Mesenchymal stem cell (in vitro differentiated cells and primary cell): Measurements from ENCODE around the gene MUC4.

ENCODE experiments used
- DNase-seq: peaks from one replicate; pipeline ENCODE4 v3.0.0-alpha.2; 2013
- H2AFZ ChIP-seq: one replicate; pipeline ENCODE4 v1.6.1; 2013; ENCODE audit warnings: low read depth, mild to moderate bottlenecking, control low read depth, inconsistent platforms, low read length, moderate library complexity
- H2AK5ac ChIP-seq: 2 replicates; pipeline ENCODE4 v1.6.1; 2013; ENCODE audit warnings: low read length, moderate library complexity, mild to moderate bottlenecking, inconsistent platforms; ENCODE audit not compliant: severe bottlenecking
- H2BK120ac ChIP-seq: one replicate; pipeline ENCODE4 v1.6.1; 2013; ENCODE audit warnings: low read depth, mild to moderate bottlenecking, inconsistent platforms, low read length, moderate library complexity
- H2BK12ac ChIP-seq, 2 experiments: one replicate each; pipeline ENCODE4 v1.6.1; 2013; ENCODE audit warnings: inconsistent platforms in 2 of 2, low read length in 2 of 2, mild to moderate bottlenecking in 2 of 2, moderate library complexity in 2 of 2, control low read depth in 1 of 2
- H2BK15ac ChIP-seq: one replicate; pipeline ENCODE4 v1.6.1; 2013; ENCODE audit warnings: mild to moderate bottlenecking, low read depth, inconsistent platforms; ENCODE audit not compliant: poor library complexity, severe bottlenecking
- H2BK5ac ChIP-seq: 2 replicates; pipeline ENCODE4 v1.6.1; 2013; ENCODE audit warnings: low read depth, mild to moderate bottlenecking, low read length, control low read depth, inconsistent platforms; ENCODE audit not compliant: poor library complexity, severe bottlenecking
- H3K14ac ChIP-seq, 2 experiments: one replicate each; pipeline ENCODE4 v1.6.1; 2013; ENCODE audit warnings: inconsistent platforms in 2 of 2, low read length in 2 of 2, control low read depth in 1 of 2, mild to moderate bottlenecking in 1 of 2, moderate library complexity in 1 of 2
- H3K18ac ChIP-seq, 2 experiments: one replicate each; pipeline ENCODE4 v1.6.1; 2013; ENCODE audit warnings: inconsistent platforms in 2 of 2, low read length in 2 of 2, control low read depth in 1 of 2, low read depth in 1 of 2, mild to moderate bottlenecking in 1 of 2
- H3K23ac ChIP-seq, 2 experiments: one replicate each; pipeline ENCODE4 v1.6.1; 2013; ENCODE audit warnings: inconsistent platforms in 2 of 2, low read length in 2 of 2, mild to moderate bottlenecking in 2 of 2, moderate library complexity in 2 of 2, control low read depth in 1 of 2
- H3K27ac ChIP-seq: 2 replicates; pipeline ENCODE4 v1.5.1; 2013; ENCODE audit warnings: mild to moderate bottlenecking, moderate library complexity, low read length, control low read depth, inconsistent platforms; ENCODE audit not compliant: poor library complexity, severe bottlenecking
- H3K27me3 ChIP-seq, 2 experiments: 2 replicates each; pipeline versions ENCODE4 v1.6.1 to v1.7.0; 2013; ENCODE audit warnings: low read length in 2 of 2, mild to moderate bottlenecking in 2 of 2, moderate library complexity in 2 of 2, control low read depth in 1 of 2, inconsistent platforms in 1 of 2; ENCODE audit not compliant: control insufficient read depth in 1 of 2, insufficient read depth in 1 of 2
- H3K36me3 ChIP-seq, 2 experiments: 2 replicates each; pipeline versions ENCODE4 v1.6.1 to v1.7.0; 2013; ENCODE audit warnings: low read length in 2 of 2, control low read depth in 1 of 2, inconsistent platforms in 1 of 2, low read depth in 1 of 2, mild to moderate bottlenecking in 1 of 2; ENCODE audit not compliant: insufficient read depth in 2 of 2, control insufficient read depth in 1 of 2
- H3K4ac ChIP-seq, 2 experiments: one replicate each; pipeline ENCODE4 v1.6.1; 2013; ENCODE audit warnings: inconsistent platforms in 2 of 2, low read length in 2 of 2, mild to moderate bottlenecking in 2 of 2, moderate library complexity in 2 of 2, control low read depth in 1 of 2, low read depth in 1 of 2
- H3K4me1 ChIP-seq: 2 replicates; pipeline ENCODE4 v1.6.1; 2013; ENCODE audit warnings: low read depth, low read length, control low read depth; ENCODE audit not compliant: control insufficient read depth, insufficient read depth
- H3K4me2 ChIP-seq: 2 replicates; pipeline ENCODE4 v1.6.1; 2013; ENCODE audit warnings: low read length, mild to moderate bottlenecking, inconsistent platforms; ENCODE audit not compliant: poor library complexity, severe bottlenecking
- H3K4me3 ChIP-seq, 2 experiments: 2 replicates each; pipeline versions ENCODE4 v1.5.1 to v1.7.0; 2013; ENCODE audit warnings: low read length in 2 of 2, mild to moderate bottlenecking in 2 of 2, control low read depth in 1 of 2, low read depth in 1 of 2; ENCODE audit not compliant: insufficient read depth in 1 of 2
- H3K79me1 ChIP-seq: replicated peaks from 2 replicates; pipeline ENCODE4 v1.6.1; 2013; ENCODE audit warnings: mild to moderate bottlenecking, control low read depth, low read length, inconsistent platforms; ENCODE audit not compliant: poor library complexity, severe bottlenecking
- H3K9ac ChIP-seq: 2 replicates; pipeline ENCODE4 v1.7.0; 2013; ENCODE audit warnings: mild to moderate bottlenecking, low read length, moderate library complexity
- H3K9me3 ChIP-seq: 2 replicates; pipeline ENCODE4 v1.7.0; 2013; ENCODE audit warnings: mild to moderate bottlenecking, low read length; ENCODE audit not compliant: control insufficient read depth
- H4K8ac ChIP-seq: one replicate; pipeline ENCODE4 v1.6.1; 2013; ENCODE audit warnings: inconsistent platforms, mild to moderate bottlenecking, low read length, moderate library complexity
- H4K91ac ChIP-seq: one replicate; pipeline ENCODE4 v1.6.1; 2013; ENCODE audit warnings: mild to moderate bottlenecking, low read length, inconsistent platforms
- WGBS: methylation state at CpG from one replicate; pipeline ENCODE4 v1.1.7; 2013; ENCODE audit warnings: mixed read lengths; 5-methylcytosine and 5-hydroxymethylcytosine counted together

Gene MUC4

GRCh38 chr3:195708626-195709481 lies 102.9 kb downstream of the MUC4 start:
- Histone ChIP-seq H3K4me2 (no peak overlapping the region), H3K4me3 (no peak overlapping the region), H3K79me1 (no peaks in the 10 kb centered on the region), H3K36me3 (peaks cover 0 to 41% of the 10 kb centered on the region in 2 experiments), H4K91ac (no peak overlapping the region), H3K27me3 (peaks cover 0 to 8% of the 10 kb centered on the region in 2 experiments), H3K23ac (no peak overlapping the region), H3K18ac (no peak overlapping the region), H2BK120ac (no peak overlapping the region), H2AK5ac (no peak overlapping the region), H2BK5ac (no peak overlapping the region), H2BK12ac (no peak overlapping the region), H3K27ac (no peak overlapping the region), H2BK15ac (no peak overlapping the region), H3K14ac (no peak overlapping the region), H2AFZ (no peak overlapping the region), H3K4me1 (no peaks in the 10 kb centered on the region), H3K9me3 (peaks cover 2% of the 10 kb centered on the region), H3K9ac (no peak overlapping the region), H4K8ac (no peak overlapping the region), H3K4ac (no peak overlapping the region)
- WGBS = 82% methylated on average over 6 of the region's 6 CpGs
- DNase-seq = no peak

- Histone ChIP-seq H2BK12ac (no peak overlapping the region), H3K27me3 (peaks cover 0 to 8% of the 10 kb centered on the region in 2 experiments), H3K79me1 (no peaks in the 10 kb centered on the region), H2BK5ac (no peak overlapping the region), H2AK5ac (no peak overlapping the region), H3K4ac (no peak overlapping the region), H3K23ac (no peak overlapping the region), H3K9me3 (peaks cover 2% of the 10 kb centered on the region), H3K4me2 (no peak overlapping the region), H3K36me3 (peaks cover 0 to 41% of the 10 kb centered on the region in 2 experiments), H3K4me3 (no peak overlapping the region), H4K91ac (no peak overlapping the region), H3K4me1 (no peaks in the 10 kb centered on the region), H3K14ac (no peak overlapping the region), H2BK15ac (no peak overlapping the region), H3K27ac (no peak overlapping the region), H2AFZ (no peak overlapping the region), H4K8ac (no peak overlapping the region), H3K18ac (no peak overlapping the region), H2BK120ac (no peak overlapping the region), H3K9ac (no peak overlapping the region)
- WGBS = 82% methylated on average over 6 of the region's 6 CpGs
- no peak for DNase-seq
Measured at GRCh38 chr3:195708061-195708460, 103.7 kb downstream of the MUC4 start.

GRCh38 chr3:195705081-195705991 lies 106.4 kb downstream of the MUC4 start:
- no peak overlapping the region for H2BK15ac ChIP-seq
- no peak overlapping the region for H3K27ac ChIP-seq
- H3K4ac ChIP-seq = no peak overlapping the region
- no peak for DNase-seq
- H3K36me3 ChIP-seq = peaks cover 0 to 24% of the 10 kb centered on the region in 2 experiments
- H3K14ac ChIP-seq = no peak overlapping the region
- H3K23ac ChIP-seq = no peak overlapping the region
- H3K4me3 ChIP-seq = no peak overlapping the region
- no peak overlapping the region for H3K18ac ChIP-seq
- WGBS = 83% methylated on average over 9 of the region's 9 CpGs
- peaks cover 0 to 8% of the 10 kb centered on the region in 2 experiments for H3K27me3 ChIP-seq
- no peaks in the 10 kb centered on the region for H3K4me1 ChIP-seq
- H2AFZ ChIP-seq = no peak overlapping the region
- no peak overlapping the region for H2AK5ac ChIP-seq
- no peak overlapping the region for H3K4me2 ChIP-seq
- H2BK12ac ChIP-seq = no peak overlapping the region
- H3K9ac ChIP-seq = no peak overlapping the region
- H3K9me3 ChIP-seq = peaks cover 2% of the 10 kb centered on the region
- no peaks in the 10 kb centered on the region for H3K79me1 ChIP-seq
- no peak overlapping the region for H4K8ac ChIP-seq
- no peak overlapping the region for H4K91ac ChIP-seq
- H2BK120ac ChIP-seq = no peak overlapping the region
- no peak overlapping the region for H2BK5ac ChIP-seq

GRCh38 chr3:195704433-195704999 lies 107.2 kb downstream of the MUC4 start:
- no peak overlapping the region for H3K27ac ChIP-seq

More at GRCh38 chr3:195704433-195704999, 107.2 kb downstream of the MUC4 start:
- H2BK12ac ChIP-seq = no peak overlapping the region
- no peaks in the 10 kb centered on the region for H3K79me1 ChIP-seq
- no peak for DNase-seq
- H3K4me3 ChIP-seq = no peak overlapping the region
- no peak overlapping the region for H3K4ac ChIP-seq
- no peak overlapping the region for H3K23ac ChIP-seq
- no peaks in the 10 kb centered on the region for H3K4me1 ChIP-seq
- no peak overlapping the region for H2AFZ ChIP-seq
- H3K9ac ChIP-seq = no peak overlapping the region
- peaks cover 2% of the 10 kb centered on the region for H3K9me3 ChIP-seq
- no peak overlapping the region for H2AK5ac ChIP-seq
- H2BK120ac ChIP-seq = no peak overlapping the region
- H4K8ac ChIP-seq = no peak overlapping the region
- H2BK15ac ChIP-seq = no peak overlapping the region
- WGBS = 67% methylated on average over 9 of the region's 9 CpGs
- no peak overlapping the region for H3K14ac ChIP-seq
- no peak overlapping the region for H3K4me2 ChIP-seq
- peaks cover 0 to 24% of the 10 kb centered on the region in 2 experiments for H3K36me3 ChIP-seq
- no peak overlapping the region for H2BK5ac ChIP-seq
- no peak overlapping the region for H3K18ac ChIP-seq
- peaks cover 0 to 8% of the 10 kb centered on the region in 2 experiments for H3K27me3 ChIP-seq
- H4K91ac ChIP-seq = no peak overlapping the region
